ENCODE data around the gene XPC.

DNA sequence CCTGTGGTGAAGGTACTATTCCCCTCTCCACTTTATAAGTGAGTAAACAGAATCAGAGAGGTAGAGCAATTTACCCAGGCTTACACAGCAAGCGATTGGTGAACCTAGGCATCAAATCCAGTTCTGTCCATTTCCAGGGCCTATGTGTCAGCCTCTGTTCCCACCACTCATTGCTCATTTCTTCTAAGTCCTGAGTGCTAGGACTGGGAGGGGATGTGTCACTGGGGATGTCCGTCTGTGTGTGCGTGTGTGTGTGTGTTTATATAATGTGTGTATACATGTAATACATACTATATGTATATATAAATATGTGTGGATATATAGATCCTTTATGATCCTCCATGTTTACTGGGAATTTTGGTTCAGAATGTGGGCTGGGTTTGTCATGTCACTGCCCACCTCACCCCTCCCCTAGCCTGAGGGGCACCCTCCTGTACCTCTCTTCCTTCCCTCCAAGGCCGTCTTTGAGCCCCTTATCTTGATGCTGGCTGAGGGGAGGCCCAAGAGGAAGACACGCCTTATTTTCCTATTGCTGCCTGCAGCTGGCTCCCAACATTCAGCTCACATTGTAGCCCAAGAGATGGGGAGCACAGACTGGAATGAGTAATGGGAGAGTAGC is 51.4 kb downstream of the XPC start:
- TF ChIP-seq, protein P1, sequence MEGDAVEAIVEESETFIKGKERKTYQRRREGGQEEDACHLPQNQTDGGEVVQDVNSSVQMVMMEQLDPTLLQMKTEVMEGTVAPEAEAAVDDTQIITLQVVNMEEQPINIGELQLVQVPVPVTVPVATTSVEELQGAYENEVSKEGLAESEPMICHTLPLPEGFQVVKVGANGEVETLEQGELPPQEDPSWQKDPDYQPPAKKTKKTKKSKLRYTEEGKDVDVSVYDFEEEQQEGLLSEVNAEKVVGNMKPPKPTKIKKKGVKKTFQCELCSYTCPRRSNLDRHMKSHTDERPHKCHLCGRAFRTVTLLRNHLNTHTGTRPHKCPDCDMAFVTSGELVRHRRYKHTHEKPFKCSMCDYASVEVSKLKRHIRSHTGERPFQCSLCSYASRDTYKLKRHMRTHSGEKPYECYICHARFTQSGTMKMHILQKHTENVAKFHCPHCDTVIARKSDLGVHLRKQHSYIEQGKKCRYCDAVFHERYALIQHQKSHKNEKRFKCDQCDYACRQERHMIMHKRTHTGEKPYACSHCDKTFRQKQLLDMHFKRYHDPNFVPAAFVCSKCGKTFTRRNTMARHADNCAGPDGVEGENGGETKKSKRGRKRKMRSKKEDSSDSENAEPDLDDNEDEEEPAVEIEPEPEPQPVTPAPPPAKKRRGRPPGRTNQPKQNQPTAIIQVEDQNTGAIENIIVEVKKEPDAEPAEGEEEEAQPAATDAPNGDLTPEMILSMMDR (IDR thresholded peaks at IDR 0.05) = no peak
- TF ChIP-seq EP300 (IDR thresholded peaks at IDR 0.05) (no peak), POLR2AphosphoS5 (IDR thresholded peaks at IDR 0.05) (no peak), POLR2A (IDR thresholded peaks at IDR 0.05) (no peak)
